Measurements from ENCODE around the gene ADH5. TPM values are rescaled to one million over a fixed set of nuclear protein-coding genes. Genes with fewer than 3 reads are reported as not detected.
A peak's percentile ranks its signal among the peaks of the same experiment; 100 is the strongest.

Gene ADH5
- total and polyA plus RNA-seq, 8 donors = 152 to 305 (median 244) TPM

- H3K4me3 ChIP-seq = no peak overlapping the region
- no peak for TF ChIP-seq CTCF (IDR thresholded peaks at IDR 0.05)
- ATAC-seq (no peak), DNase-seq (no peak)
- H3K4me1 ChIP-seq = no peaks in the 10 kb centered on the region
- no peaks in the 10 kb centered on the region for H3K36me3 ChIP-seq
- intact Hi-C loops (cut with DNase I) = no loop called here
- no peak overlapping the region for H3K27ac ChIP-seq
- H3K27me3 ChIP-seq = no peaks in the 10 kb centered on the region
- H3K9me3 ChIP-seq = no peaks in the 10 kb centered on the region
Observed at GRCh38 chr4:99134586-99134985, 46.0 kb upstream of the ADH5 start.

- DNase-seq (no peak), ATAC-seq (no peak)
- Histone ChIP-seq H3K27me3 (no peaks in the 10 kb centered on the region), H3K36me3 (no peaks in the 10 kb centered on the region), H3K4me3 (no peak overlapping the region), H3K9me3 (no peaks in the 10 kb centered on the region), H3K4me1 (no peaks in the 10 kb centered on the region), H3K27ac (no peak overlapping the region)
- TF ChIP-seq CTCF (IDR thresholded peaks at IDR 0.05) = no peak
- intact Hi-C loops (cut with DNase I) = no loop called here
Observed at GRCh38 chr4:99131378-99131777, 42.8 kb upstream of the ADH5 start.

GRCh38 chr4:99126376-99126775 is 37.8 kb upstream of the ADH5 start:
- no peak for TF ChIP-seq CTCF (IDR thresholded peaks at IDR 0.05)
- Histone ChIP-seq H3K36me3 (no peaks in the 10 kb centered on the region), H3K27me3 (no peaks in the 10 kb centered on the region), H3K27ac (no peak overlapping the region), H3K9me3 (no peaks in the 10 kb centered on the region), H3K4me3 (no peak overlapping the region), H3K4me1 (no peaks in the 10 kb centered on the region)
- ATAC-seq = no peak
- intact Hi-C loops (cut with DNase I) = no loop called here
- DNase-seq = no peak

GRCh38 chr4:99121008-99121407 is 32.4 kb upstream of the ADH5 start:
- no peak for DNase-seq
- Histone ChIP-seq H3K9me3 (no peaks in the 10 kb centered on the region), H3K36me3 (no peaks in the 10 kb centered on the region), H3K4me3 (no peak overlapping the region), H3K27me3 (no peaks in the 10 kb centered on the region), H3K27ac (no peak overlapping the region), H3K4me1 (no peaks in the 10 kb centered on the region)
- no peak for TF ChIP-seq CTCF (IDR thresholded peaks at IDR 0.05)
- ATAC-seq = no peak
- intact Hi-C loops (cut with DNase I) = no loop called here

- H3K4me1 ChIP-seq = no peaks in the 10 kb centered on the region
- intact Hi-C loops (cut with DNase I) = no loop called here
- no peaks in the 10 kb centered on the region for H3K36me3 ChIP-seq
- no peak overlapping the region for H3K27ac ChIP-seq
- no peak for TF ChIP-seq CTCF (IDR thresholded peaks at IDR 0.05)
- ATAC-seq (no peak), DNase-seq (peak in 1 of 4 donors; percentile 46)
- H3K9me3 ChIP-seq = no peaks in the 10 kb centered on the region
- H3K27me3 ChIP-seq = no peaks in the 10 kb centered on the region
- no peak overlapping the region for H3K4me3 ChIP-seq
Observed at GRCh38 chr4:99120501-99120900, 31.9 kb upstream of the ADH5 start.
